Measurements from ENCODE around the gene CRTC1. TPM values are rescaled to one million over a fixed set of nuclear protein-coding genes. Genes with fewer than 3 reads are reported as not detected.

Gene CRTC1
- total and polyA plus RNA-seq, 2 of the 13 experiments (the other 11 are each of a cell fraction or from before 2014, with no cell fraction given), result 2.0 to 2.7 TPM

GRCh38 chr19:18831524-18832305, 148.2 kb downstream of the CRTC1 start, which contains the start of gene UPF1 (continued):
- TF ChIP-seq TBX2 (CRISPR knock-in tag; IDR thresholded peaks at IDR 0.05; ENCODE audit: borderline replicate concordance) (peak; percentile 65), HOXA9 (CRISPR knock-in tag; IDR thresholded peaks at IDR 0.05; ENCODE audit: borderline replicate concordance) (no peak; the same call in 1 of the 2 replicates), RELA (CRISPR knock-in tag; IDR thresholded peaks at IDR 0.05) (no peak), ZNF30 (CRISPR knock-in tag; IDR thresholded peaks at IDR 0.05) (no peak), ZUFSP (CRISPR knock-in tag; IDR thresholded peaks at IDR 0.05; ENCODE audit: borderline replicate concordance) (no peak), ZFY (CRISPR knock-in tag; IDR thresholded peaks at IDR 0.05) (peak; percentile 100), SALL2 (CRISPR knock-in tag; IDR thresholded peaks at IDR 0.05) (peak; percentile 81), ZNF17 (CRISPR knock-in tag; IDR thresholded peaks at IDR 0.05) (no peak), MAFF (IDR thresholded peaks at IDR 0.05; ENCODE audit: low read depth, low read length) (no peak), SALL1 (CRISPR knock-in tag; IDR thresholded peaks at IDR 0.05) (peak; percentile 66), ATF4 (CRISPR knock-in tag; IDR thresholded peaks at IDR 0.05) (no peak), ARID4A (CRISPR knock-in tag; IDR thresholded peaks at IDR 0.05; ENCODE audit: borderline replicate concordance) (0 out of 2 replicates have a peak, but pooled peaks have one; percentile 65), MBD4 (IDR thresholded peaks at IDR 0.05; ENCODE audit: borderline replicate concordance, low read length) (no peak), ZSCAN21 (CRISPR knock-in tag; IDR thresholded peaks at IDR 0.05; ENCODE audit: borderline replicate concordance) (peak; percentile 83), REL (CRISPR knock-in tag; conservative IDR thresholded peaks at IDR 0.05) (0 out of 2 replicates have a peak, but pooled peaks have one; percentile 10), ELK4 (CRISPR knock-in tag; IDR thresholded peaks at IDR 0.05; ENCODE audit: borderline replicate concordance) (no peak), MTA3 (CRISPR knock-in tag; IDR thresholded peaks at IDR 0.05) (no peak), HCFC1 (IDR thresholded peaks at IDR 0.05; ENCODE audit: low read depth, low read length) (0 out of 2 replicates have a peak, but pooled peaks have one; percentile 10)

All from HepG2 (cell line).